Colonic mucosa (tissue), 4 donors: ENCODE data around the gene CD44. TPM values are rescaled to one million over a fixed set of nuclear protein-coding genes. Genes with fewer than 3 reads are reported as not detected.

Experiments used
- DNase-seq: peaks from one replicate; pipeline ENCODE4 v3.0.0-alpha.2; 2020
- H3K27ac ChIP-seq: fragments of 200-600 bp; one replicate; pipeline ENCODE4 v1.8.0; 2021
- H3K27me3 ChIP-seq: fragments of 200-600 bp; one replicate; pipeline ENCODE4 v1.8.0; 2021
- H3K36me3 ChIP-seq: fragments of 200-600 bp; one replicate; pipeline ENCODE4 v1.8.0; 2021
- H3K4me1 ChIP-seq: fragments of 200-600 bp; one replicate; pipeline ENCODE4 v1.8.0; 2021; ENCODE audit warnings: mild to moderate bottlenecking
- H3K4me3 ChIP-seq: fragments of 200-600 bp; one replicate; pipeline ENCODE4 v1.8.0; 2021
- H3K9ac ChIP-seq, 2 donors: one replicate each; pipeline ENCODE4 v1.7.0; 2013; ENCODE audit warnings: control low read depth in 2 of 2, low read depth in 2 of 2, low read length in 2 of 2
- H3K9me3 ChIP-seq: fragments of 200-600 bp; one replicate; pipeline ENCODE4 v1.8.0; 2021
- CTCF ChIP-seq: fragments of 200-600 bp; IDR thresholded peaks from one replicate; pipeline ENCODE4 v1.8.0; 2022; ENCODE audit warnings: antibody characterized with exemption, mild to moderate bottlenecking
- intact Hi-C: fragments of 100-400 bp; cut with DNase I; formaldehyde crosslinking; loops from one replicate; pipeline ENCODE4 v1.14.1; 2022
- total RNA-seq, 2 donors: library from RNA; stranded (reverse); fragmentation: NEBNext Ultra II Directional in 1 of 2; extraction: Animal tissue kit (Norgen Biotek cat#: 25700) in 1 of 2; gene quantifications; one replicate each; pipeline ENCODE4 v1.2.1, GENCODE V29; 2021
- donor health status: healthy.
- donor health status: DM: no; HTN: no; CAD: no.
- donor health status: DM: no; HTN: no; CAD: no.

The CD44 gene
- total RNA-seq, 2 donors from 2014 or later, result 152 to 171 TPM

GRCh38 chr11:35250621-35251020 is 111.7 kb downstream of the CD44 start:
- Histone ChIP-seq H3K36me3 (no peaks in the 10 kb centered on the region), H3K4me3 (no peak overlapping the region), H3K9ac (no peak overlapping the region), H3K27me3 (no peaks in the 10 kb centered on the region), H3K4me1 (no peaks in the 10 kb centered on the region), H3K27ac (no peak overlapping the region), H3K9me3 (no peaks in the 10 kb centered on the region)
- no peak for DNase-seq
- intact Hi-C loops, result no loop called here
- TF ChIP-seq CTCF, result no peak

- Histone ChIP-seq H3K9ac (no peak overlapping the region), H3K4me3 (no peak overlapping the region), H3K27ac (no peak overlapping the region), H3K4me1 (no peaks in the 10 kb centered on the region), H3K9me3 (no peaks in the 10 kb centered on the region), H3K27me3 (no peaks in the 10 kb centered on the region), H3K36me3 (no peaks in the 10 kb centered on the region)
- intact Hi-C loops, result no loop called here
- no peak for DNase-seq
- TF ChIP-seq CTCF, result no peak
Observed at GRCh38 chr11:35253237-35253636, 114.3 kb downstream of the CD44 start.

GRCh38 chr11:35255514-35255913 is 116.5 kb downstream of the CD44 start:
- no peak for DNase-seq
- no peak overlapping the region for H3K9ac ChIP-seq
- no peak for TF ChIP-seq CTCF
- no peaks in the 10 kb centered on the region for H3K36me3 ChIP-seq
- intact Hi-C loops, result no loop called here
- no peak overlapping the region for H3K4me3 ChIP-seq
- H3K9me3 ChIP-seq, result no peaks in the 10 kb centered on the region
- H3K4me1 ChIP-seq, result no peaks in the 10 kb centered on the region
- no peak overlapping the region for H3K27ac ChIP-seq
- no peaks in the 10 kb centered on the region for H3K27me3 ChIP-seq

GRCh38 chr11:35256296-35256695 is 117.3 kb downstream of the CD44 start:
- no peak overlapping the region for H3K9ac ChIP-seq
- no peaks in the 10 kb centered on the region for H3K9me3 ChIP-seq
- no peaks in the 10 kb centered on the region for H3K27me3 ChIP-seq
- H3K36me3 ChIP-seq, result no peaks in the 10 kb centered on the region
- H3K4me1 ChIP-seq, result no peaks in the 10 kb centered on the region
- no peak overlapping the region for H3K4me3 ChIP-seq
- no peak for TF ChIP-seq CTCF
- H3K27ac ChIP-seq, result no peak overlapping the region
- DNase-seq, result no peak
- intact Hi-C loops, result no loop called here

- no peak overlapping the region for H3K9ac ChIP-seq
- no peak overlapping the region for H3K4me3 ChIP-seq
- no peak for DNase-seq
- H3K9me3 ChIP-seq, result no peaks in the 10 kb centered on the region
- no peaks in the 10 kb centered on the region for H3K36me3 ChIP-seq
- intact Hi-C loops, result no loop called here
- no peak for TF ChIP-seq CTCF
- no peak overlapping the region for H3K27ac ChIP-seq
- no peaks in the 10 kb centered on the region for H3K27me3 ChIP-seq
- H3K4me1 ChIP-seq, result no peaks in the 10 kb centered on the region
Observed at GRCh38 chr11:35257281-35257680, 118.3 kb downstream of the CD44 start.

GRCh38 chr11:35259529-35259928 is 120.6 kb downstream of the CD44 start:
- no peak overlapping the region for H3K27ac ChIP-seq
- no peak overlapping the region for H3K4me3 ChIP-seq
- TF ChIP-seq CTCF, result no peak
- H3K36me3 ChIP-seq, result no peaks in the 10 kb centered on the region
- H3K9ac ChIP-seq, result no peak overlapping the region
- no peaks in the 10 kb centered on the region for H3K27me3 ChIP-seq
- no peaks in the 10 kb centered on the region for H3K4me1 ChIP-seq
- intact Hi-C loops, result no loop called here
- H3K9me3 ChIP-seq, result no peaks in the 10 kb centered on the region
- no peak for DNase-seq
